Esophagus muscularis mucosa (tissue), 4 donors: ENCODE measurements around the gene SETD1A.

Source experiments
- EP300 ChIP-seq: sonication (generic); formaldehyde crosslinking; IDR thresholded peaks from one replicate; pipeline ENCODE4 v1.6.1; 2017; ENCODE audit warnings: antibody characterized with exemption
- POLR2A ChIP-seq: fragments of 450-650 bp; IDR thresholded peaks from one replicate; pipeline ENCODE4 v1.6.1; 2017; ENCODE audit warnings: antibody characterized with exemption, moderate library complexity, mild to moderate bottlenecking, low read depth
- POLR2AphosphoS5 ChIP-seq, 2 donors: sonication (generic); formaldehyde crosslinking; IDR thresholded peaks; one replicate each; pipeline ENCODE4 v1.6.1; 2017; ENCODE audit warnings: antibody characterized with exemption in 2 of 2
- TF ChIP-seq, protein P1 (sequence below), 3 experiments: fragments of 200-600 bp in 2 of 3; fragments of 450-650 bp in 1 of 3; sonication (generic) in 2 of 3; IDR thresholded peaks; one replicate each; pipeline ENCODE4 v1.5.1; 2017 to 2019; ENCODE audit warnings: antibody characterized with exemption in 3 of 3, mild to moderate bottlenecking in 2 of 3, moderate library complexity in 1 of 3

GRCh38 chr16:30991052-30991451, 33.5 kb downstream of the SETD1A start:
- TF ChIP-seq POLR2A (no peak), POLR2AphosphoS5 (IDR thresholded peaks at IDR 0.05) (no peak), EP300 (no peak)
- TF ChIP-seq, protein P1, sequence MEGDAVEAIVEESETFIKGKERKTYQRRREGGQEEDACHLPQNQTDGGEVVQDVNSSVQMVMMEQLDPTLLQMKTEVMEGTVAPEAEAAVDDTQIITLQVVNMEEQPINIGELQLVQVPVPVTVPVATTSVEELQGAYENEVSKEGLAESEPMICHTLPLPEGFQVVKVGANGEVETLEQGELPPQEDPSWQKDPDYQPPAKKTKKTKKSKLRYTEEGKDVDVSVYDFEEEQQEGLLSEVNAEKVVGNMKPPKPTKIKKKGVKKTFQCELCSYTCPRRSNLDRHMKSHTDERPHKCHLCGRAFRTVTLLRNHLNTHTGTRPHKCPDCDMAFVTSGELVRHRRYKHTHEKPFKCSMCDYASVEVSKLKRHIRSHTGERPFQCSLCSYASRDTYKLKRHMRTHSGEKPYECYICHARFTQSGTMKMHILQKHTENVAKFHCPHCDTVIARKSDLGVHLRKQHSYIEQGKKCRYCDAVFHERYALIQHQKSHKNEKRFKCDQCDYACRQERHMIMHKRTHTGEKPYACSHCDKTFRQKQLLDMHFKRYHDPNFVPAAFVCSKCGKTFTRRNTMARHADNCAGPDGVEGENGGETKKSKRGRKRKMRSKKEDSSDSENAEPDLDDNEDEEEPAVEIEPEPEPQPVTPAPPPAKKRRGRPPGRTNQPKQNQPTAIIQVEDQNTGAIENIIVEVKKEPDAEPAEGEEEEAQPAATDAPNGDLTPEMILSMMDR (IDR thresholded peaks at IDR 0.05) = no peak
